Ishikawa (cell line): ENCODE data around the gene MTUS2.

Source experiments
- CREB1 ChIP-seq: IDR thresholded peaks from 2 replicates; pipeline ENCODE4 v1.6.1; 2012; ENCODE audit warnings: low read depth
- EP300 ChIP-seq: IDR thresholded peaks from 2 replicates; pipeline ENCODE4 v1.6.1; 2012; ENCODE audit warnings: borderline replicate concordance
- FOXM1 ChIP-seq: IDR thresholded peaks from 2 replicates; pipeline ENCODE4 v1.6.1; 2012; ENCODE audit warnings: low read depth, borderline replicate concordance
- RAD21 ChIP-seq: IDR thresholded peaks from 2 replicates; pipeline ENCODE4 v1.6.1; 2012; ENCODE audit warnings: low read depth
- TCF12 ChIP-seq: IDR thresholded peaks from 2 replicates; pipeline ENCODE4 v1.6.1; 2012; ENCODE audit warnings: low read depth
- YY1 ChIP-seq: IDR thresholded peaks from 2 replicates; pipeline ENCODE4 v1.6.1; 2012; ENCODE audit warnings: low read depth
- ZBTB7A ChIP-seq: IDR thresholded peaks from 2 replicates; pipeline ENCODE4 v1.6.1; 2012; ENCODE audit warnings: low read depth
- TF ChIP-seq, protein P1 (sequence below): IDR thresholded peaks from 2 replicates; pipeline ENCODE4 v1.6.1; 2012
- TF ChIP-seq, protein P2 (sequence below): IDR thresholded peaks from 2 replicates; pipeline ENCODE4 v1.6.1; 2012

DNA sequence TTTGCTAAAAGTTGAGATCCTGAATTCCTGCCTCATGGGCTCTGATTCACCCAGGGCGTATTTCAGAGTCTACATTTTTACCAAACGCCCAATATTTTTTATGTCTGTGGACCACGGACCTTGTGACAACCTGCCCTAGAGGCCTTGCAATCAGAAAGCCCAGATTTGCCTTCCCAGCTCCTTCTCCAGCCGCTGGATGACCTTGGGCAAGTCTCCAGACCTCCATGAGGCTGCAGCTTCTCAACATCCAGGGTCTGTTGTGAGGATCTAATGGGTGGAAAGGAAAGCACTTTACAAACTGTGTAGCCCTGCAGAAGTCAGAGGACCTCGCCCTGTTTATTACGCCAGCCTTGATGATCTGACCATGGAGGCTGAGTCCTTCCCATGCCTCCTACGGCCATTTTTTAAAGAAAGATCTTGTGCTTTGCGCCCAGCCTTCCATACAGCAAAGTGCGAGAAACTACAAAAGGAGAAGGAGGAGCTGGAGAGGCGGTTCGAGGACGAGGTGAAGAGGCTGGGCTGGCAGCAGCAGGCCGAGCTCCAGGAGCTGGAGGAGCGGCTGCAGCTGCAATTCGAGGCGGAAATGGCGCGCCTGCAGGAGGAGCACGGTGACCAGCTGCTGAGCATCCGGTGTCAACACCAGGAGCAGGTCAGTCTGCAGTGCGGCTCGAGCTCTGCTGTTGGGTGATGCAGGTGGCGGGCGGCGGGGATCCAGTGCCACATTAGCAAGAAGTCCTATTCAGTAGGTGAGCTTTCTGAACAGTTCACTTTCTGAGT lies 659.8 kb downstream of the MTUS2 start:
- TF ChIP-seq, protein P1, sequence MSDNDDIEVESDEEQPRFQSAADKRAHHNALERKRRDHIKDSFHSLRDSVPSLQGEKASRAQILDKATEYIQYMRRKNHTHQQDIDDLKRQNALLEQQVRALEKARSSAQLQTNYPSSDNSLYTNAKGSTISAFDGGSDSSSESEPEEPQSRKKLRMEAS: no peak
- TF ChIP-seq TCF12 (no peak), YY1 (no peak), EP300 (no peak), RAD21 (no peak), CREB1 (no peak), FOXM1 (no peak), ZBTB7A (no peak)
- TF ChIP-seq, protein P2, sequence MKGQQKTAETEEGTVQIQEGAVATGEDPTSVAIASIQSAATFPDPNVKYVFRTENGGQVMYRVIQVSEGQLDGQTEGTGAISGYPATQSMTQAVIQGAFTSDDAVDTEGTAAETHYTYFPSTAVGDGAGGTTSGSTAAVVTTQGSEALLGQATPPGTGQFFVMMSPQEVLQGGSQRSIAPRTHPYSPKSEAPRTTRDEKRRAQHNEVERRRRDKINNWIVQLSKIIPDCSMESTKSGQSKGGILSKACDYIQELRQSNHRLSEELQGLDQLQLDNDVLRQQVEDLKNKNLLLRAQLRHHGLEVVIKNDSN: no peak
